ENCODE results near the gene RIMS4. TPM values are rescaled to one million over a fixed set of nuclear protein-coding genes. Genes with fewer than 3 reads are reported as not detected.

Gene RIMS4
- total RNA-seq, 2 donors from 2014 or later: 1.0 to 61.9 TPM

DNA sequence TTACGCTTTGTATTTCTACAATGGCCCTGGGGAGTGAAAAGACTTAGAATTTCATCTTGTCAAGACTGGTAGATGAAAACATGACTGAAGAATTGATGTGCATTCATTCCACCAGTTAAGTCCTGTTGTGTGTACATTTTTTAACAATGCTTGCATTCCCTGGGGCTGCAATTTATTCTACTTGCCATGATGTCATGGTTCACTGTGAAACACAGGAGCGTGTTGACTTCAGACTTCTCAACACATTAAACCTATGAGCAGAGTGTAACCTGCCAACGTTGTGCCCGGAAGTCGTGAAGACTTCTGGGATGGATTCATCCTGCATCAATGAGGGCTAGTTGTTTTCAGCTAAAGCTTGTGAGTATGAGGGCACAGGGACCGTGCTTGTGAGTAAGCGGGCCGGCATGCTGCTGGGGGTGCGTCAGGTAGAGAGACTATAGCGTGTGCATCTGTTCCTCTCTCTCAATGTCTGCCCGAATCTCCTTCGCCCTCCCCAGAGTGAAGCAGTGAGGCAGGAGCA is 26.3 kb upstream of the RIMS4 start:
- intact Hi-C loops (cut with DNase I): no loop called here
- Histone ChIP-seq H3K36me3 (no peaks in the 10 kb centered on the region), H3K4me3 (no peak overlapping the region), H3K27ac (no peak overlapping the region), H3K27me3 (replicated peaks; ENCODE audit: insufficient read depth) (peaks cover 3% of the 10 kb centered on the region), H3K4me1 (replicated peaks) (no peaks in the 10 kb centered on the region), H3K9me3 (no peaks in the 10 kb centered on the region)
- no peak for DNase-seq (ENCODE audit: low spot score)
- 72% methylated on average over 12 of the region's 12 CpGs for WGBS
- TF ChIP-seq POLR2AphosphoS5 (IDR thresholded peaks at IDR 0.05) (no peak), POLR2A (IDR thresholded peaks at IDR 0.05) (no peak)
- TF ChIP-seq, protein P1, sequence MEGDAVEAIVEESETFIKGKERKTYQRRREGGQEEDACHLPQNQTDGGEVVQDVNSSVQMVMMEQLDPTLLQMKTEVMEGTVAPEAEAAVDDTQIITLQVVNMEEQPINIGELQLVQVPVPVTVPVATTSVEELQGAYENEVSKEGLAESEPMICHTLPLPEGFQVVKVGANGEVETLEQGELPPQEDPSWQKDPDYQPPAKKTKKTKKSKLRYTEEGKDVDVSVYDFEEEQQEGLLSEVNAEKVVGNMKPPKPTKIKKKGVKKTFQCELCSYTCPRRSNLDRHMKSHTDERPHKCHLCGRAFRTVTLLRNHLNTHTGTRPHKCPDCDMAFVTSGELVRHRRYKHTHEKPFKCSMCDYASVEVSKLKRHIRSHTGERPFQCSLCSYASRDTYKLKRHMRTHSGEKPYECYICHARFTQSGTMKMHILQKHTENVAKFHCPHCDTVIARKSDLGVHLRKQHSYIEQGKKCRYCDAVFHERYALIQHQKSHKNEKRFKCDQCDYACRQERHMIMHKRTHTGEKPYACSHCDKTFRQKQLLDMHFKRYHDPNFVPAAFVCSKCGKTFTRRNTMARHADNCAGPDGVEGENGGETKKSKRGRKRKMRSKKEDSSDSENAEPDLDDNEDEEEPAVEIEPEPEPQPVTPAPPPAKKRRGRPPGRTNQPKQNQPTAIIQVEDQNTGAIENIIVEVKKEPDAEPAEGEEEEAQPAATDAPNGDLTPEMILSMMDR (IDR thresholded peaks at IDR 0.05): no peak

DNA sequence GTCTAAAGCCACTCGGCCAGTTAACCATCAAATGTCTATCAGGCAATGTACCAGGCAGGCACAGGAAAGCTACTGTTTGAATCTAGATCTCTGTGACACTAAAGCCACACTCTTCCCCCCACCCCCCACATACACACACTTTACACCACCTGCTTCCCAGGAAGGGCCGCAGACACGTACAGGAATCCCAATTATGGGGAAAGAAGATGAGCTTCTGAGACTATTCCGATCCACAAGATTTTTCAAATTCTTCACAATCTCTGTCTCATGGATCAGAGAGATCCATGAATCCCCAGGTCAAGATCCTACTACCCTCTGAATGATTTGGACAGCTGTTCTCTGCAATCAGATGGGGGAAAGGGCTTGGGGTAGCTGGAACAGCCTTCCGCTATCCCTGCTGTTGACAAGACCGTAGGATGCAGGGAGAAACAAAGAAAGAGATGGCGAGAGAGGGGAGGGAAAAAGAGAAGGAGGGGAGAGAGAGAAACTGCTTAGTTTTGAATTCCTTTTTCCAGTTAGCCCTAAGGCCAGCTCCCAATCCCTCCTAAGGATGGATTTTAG is 25.4 kb upstream of the RIMS4 start:
- no peaks in the 10 kb centered on the region for H3K4me1 ChIP-seq (replicated peaks)
- H3K36me3 ChIP-seq: no peaks in the 10 kb centered on the region
- no peak overlapping the region for H3K27ac ChIP-seq
- peaks cover 3% of the 10 kb centered on the region for H3K27me3 ChIP-seq (replicated peaks; ENCODE audit: insufficient read depth)
- DNase-seq (ENCODE audit: low spot score): no peak
- TF ChIP-seq POLR2A (IDR thresholded peaks at IDR 0.05) (no peak), POLR2AphosphoS5 (IDR thresholded peaks at IDR 0.05) (no peak)
- TF ChIP-seq, protein P1 (IDR thresholded peaks at IDR 0.05): no peak
- intact Hi-C loops (cut with DNase I): no loop called here
- WGBS: 65% methylated on average over 7 of the region's 7 CpGs
- H3K4me3 ChIP-seq: no peak overlapping the region
- H3K9me3 ChIP-seq: no peaks in the 10 kb centered on the region

DNA sequence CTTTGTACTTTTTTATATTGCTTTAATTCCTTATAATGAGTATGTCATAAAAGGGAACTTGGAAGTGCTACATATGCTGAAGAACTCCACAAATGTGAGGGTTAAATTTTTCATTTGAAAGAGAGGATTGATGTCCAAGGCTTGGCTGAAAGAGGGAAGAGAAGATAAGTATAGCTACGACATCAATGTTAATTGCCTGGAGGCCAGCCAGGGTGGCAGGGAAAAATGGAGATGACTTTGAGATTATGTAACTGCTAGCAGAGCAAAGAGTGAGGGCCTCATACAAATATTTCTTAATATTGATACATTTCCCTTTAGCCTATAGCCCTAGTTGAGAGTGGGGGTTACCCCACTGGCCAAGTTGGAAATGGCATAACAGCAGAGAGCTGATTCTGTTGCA is 24.8 kb upstream of the RIMS4 start:
- H3K27me3 ChIP-seq (replicated peaks; ENCODE audit: insufficient read depth): peaks cover 3% of the 10 kb centered on the region
- H3K36me3 ChIP-seq: no peaks in the 10 kb centered on the region
- H3K4me3 ChIP-seq: no peak overlapping the region
- no peak overlapping the region for H3K27ac ChIP-seq
- no peak for DNase-seq (ENCODE audit: low spot score)
- WGBS: 14% methylated on average over 1 of the region's 1 CpG
- intact Hi-C loops (cut with DNase I): no loop called here
- H3K4me1 ChIP-seq (replicated peaks): no peaks in the 10 kb centered on the region
- TF ChIP-seq POLR2A (IDR thresholded peaks at IDR 0.05) (no peak), POLR2AphosphoS5 (IDR thresholded peaks at IDR 0.05) (no peak)
- TF ChIP-seq, protein P1 (IDR thresholded peaks at IDR 0.05): no peak
- no peaks in the 10 kb centered on the region for H3K9me3 ChIP-seq

DNA sequence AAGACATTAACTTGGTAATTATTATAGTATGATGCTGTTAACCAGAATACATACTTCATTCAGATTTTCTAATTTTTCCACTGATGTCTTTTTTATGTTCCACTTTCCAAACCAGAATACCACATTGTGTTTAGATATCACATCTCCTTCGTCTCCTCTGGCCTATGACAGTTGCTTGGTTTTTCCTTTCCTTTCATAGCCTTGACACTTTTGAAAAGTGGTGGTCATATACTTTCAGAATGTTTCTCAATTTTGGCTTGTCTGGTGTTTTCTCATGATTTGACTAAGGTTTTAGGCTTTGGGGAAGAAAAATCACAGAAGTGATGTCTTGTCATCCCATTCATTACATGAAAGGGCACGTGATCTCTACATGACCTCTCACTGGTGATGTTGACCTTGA is 24.3 kb upstream of the RIMS4 start:
- peaks cover 3% of the 10 kb centered on the region for H3K27me3 ChIP-seq (replicated peaks; ENCODE audit: insufficient read depth)
- 76% methylated on average over 2 of the region's 2 CpGs for WGBS

More for the DNA sequence above, 24.3 kb upstream of the RIMS4 start:
- no peak for DNase-seq (ENCODE audit: low spot score)
- no peak for TF ChIP-seq POLR2AphosphoS5 (IDR thresholded peaks at IDR 0.05)
- TF ChIP-seq, protein P1 (IDR thresholded peaks at IDR 0.05): no peak
- TF ChIP-seq POLR2A (IDR thresholded peaks at IDR 0.05): no peak
- Histone ChIP-seq H3K4me1 (replicated peaks) (no peaks in the 10 kb centered on the region), H3K36me3 (no peaks in the 10 kb centered on the region), H3K9me3 (no peaks in the 10 kb centered on the region), H3K4me3 (no peak overlapping the region), H3K27ac (no peak overlapping the region)
- intact Hi-C loops (cut with DNase I): no loop called here

All from prostate gland (tissue), 2 donors.